ENCODE measurements around the gene CHRNB1.
A peak's percentile ranks its signal among the peaks of the same experiment; 100 is the strongest.

Gene CHRNB1

DNA sequence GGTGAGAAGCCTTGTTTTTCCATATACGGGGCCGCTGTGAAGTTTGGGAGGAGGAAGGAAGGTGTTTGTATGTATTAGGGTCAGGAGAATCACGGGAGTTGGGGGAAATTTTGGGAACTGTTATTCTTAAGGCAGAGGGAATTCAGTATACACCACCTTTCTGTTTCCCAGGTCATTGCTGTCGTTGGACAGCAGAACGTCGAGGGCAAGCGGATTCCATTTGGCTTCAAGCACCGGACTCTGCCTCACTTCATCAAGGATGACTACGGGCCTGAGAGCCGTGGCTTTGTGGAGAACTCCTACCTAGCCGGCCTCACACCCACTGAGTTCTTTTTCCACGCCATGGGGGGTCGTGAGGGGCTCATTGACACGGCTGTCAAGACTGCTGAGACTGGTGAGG is 56.9 kb downstream of the CHRNB1 start:
- DNase-seq (ENCODE audit: insufficient read length) = no peak

DNA sequence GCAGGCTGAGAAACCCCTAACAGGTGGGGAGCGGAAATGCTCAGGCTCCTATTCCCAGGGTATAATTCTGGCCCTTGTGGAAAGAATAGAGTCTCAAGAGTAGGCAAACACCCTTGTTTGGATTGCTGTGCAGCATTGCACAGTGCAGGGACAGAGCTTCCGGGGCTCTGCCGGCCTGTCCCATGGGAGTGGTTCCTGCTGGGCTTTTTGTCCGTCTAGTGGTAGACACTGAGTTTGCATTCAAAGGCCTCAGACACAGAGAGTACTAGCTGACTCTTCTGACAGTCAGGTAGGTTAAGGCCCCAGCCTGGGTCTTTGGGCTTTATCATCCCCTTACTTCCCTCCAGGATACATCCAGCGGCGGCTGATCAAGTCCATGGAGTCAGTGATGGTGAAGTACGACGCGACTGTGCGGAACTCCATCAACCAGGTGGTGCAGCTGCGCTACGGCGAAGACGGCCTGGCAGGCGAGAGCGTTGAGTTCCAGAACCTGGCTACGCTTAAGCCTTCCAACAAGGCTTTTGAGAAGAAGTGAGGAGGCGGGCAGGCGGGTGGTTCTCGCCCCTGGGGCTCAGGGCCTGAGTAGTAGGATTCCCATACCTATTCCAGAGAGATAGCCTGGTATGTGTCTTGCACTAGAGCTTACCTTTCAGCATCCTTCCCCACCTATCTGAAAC is 57.4 kb downstream of the CHRNB1 start:
- DNase-seq (ENCODE audit: insufficient read length) = no peak
- TF ChIP-seq POLR2A (IDR thresholded peaks at IDR 0.05; ENCODE audit: low read depth, low read length) (0 out of 2 replicates have a peak, but pooled peaks have one; percentile 7), TAF1 (IDR thresholded peaks at IDR 0.05; ENCODE audit: borderline replicate concordance, low read depth, low read length) (no peak)
- FAIRE-seq = no peak

More for the DNA sequence above, 56.9 kb downstream of the CHRNB1 start:
- no peak for FAIRE-seq
- no peak for TF ChIP-seq TAF1 (IDR thresholded peaks at IDR 0.05; ENCODE audit: borderline replicate concordance, low read depth, low read length)
- TF ChIP-seq POLR2A (IDR thresholded peaks at IDR 0.05; ENCODE audit: low read depth, low read length) = no peak
- TF ChIP-seq POLR2AphosphoS5 (IDR thresholded peaks at IDR 0.05; ENCODE audit: low read depth, low read length) = no peak

DNA sequence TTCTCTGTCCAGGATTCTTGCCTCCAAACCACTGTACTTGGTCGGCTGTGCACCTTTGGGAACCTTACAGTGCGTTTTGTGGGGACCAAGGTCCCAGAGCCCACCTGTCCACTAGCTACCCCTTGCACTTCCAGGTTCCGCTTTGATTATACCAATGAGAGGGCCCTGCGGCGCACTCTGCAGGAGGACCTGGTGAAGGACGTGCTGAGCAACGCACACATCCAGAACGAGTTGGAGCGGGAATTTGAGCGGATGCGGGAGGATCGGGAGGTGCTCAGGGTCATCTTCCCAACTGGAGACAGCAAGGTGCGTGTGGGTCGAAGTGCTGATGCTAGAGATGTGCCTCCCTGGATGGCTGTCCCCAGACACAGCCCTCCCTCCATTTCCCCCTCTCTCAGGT is 58.1 kb downstream of the CHRNB1 start:
- TF ChIP-seq POLR2AphosphoS5 (IDR thresholded peaks at IDR 0.05; ENCODE audit: low read depth, low read length) (peak; percentile 46; the same call in 1 of the 2 replicates), TAF1 (IDR thresholded peaks at IDR 0.05; ENCODE audit: borderline replicate concordance, low read depth, low read length) (no peak), POLR2A (IDR thresholded peaks at IDR 0.05; ENCODE audit: low read depth, low read length) (no peak)
- DNase-seq (ENCODE audit: insufficient read length) (no peak), FAIRE-seq (no peak)

DNA sequence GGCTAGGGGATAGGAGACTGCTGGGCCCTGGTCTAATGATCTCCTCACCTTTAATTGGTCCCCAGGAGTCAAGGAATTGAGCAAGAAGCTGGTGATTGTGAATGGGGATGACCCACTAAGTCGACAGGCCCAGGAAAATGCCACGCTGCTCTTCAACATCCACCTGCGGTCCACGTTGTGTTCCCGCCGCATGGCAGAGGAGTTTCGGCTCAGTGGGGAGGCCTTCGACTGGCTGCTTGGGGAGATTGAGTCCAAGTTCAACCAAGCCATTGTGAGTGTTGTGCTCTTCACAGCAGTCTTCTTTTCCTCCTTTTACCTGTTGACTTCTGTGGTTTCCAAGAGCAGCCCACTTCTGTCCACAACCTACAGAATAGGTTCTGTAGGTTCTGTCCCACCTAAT is 58.7 kb downstream of the CHRNB1 start:
- FAIRE-seq = no peak
- no peak for DNase-seq (ENCODE audit: insufficient read length)
- TF ChIP-seq POLR2AphosphoS5 (IDR thresholded peaks at IDR 0.05; ENCODE audit: low read depth, low read length) = no peak
